Hepatocyte (in vitro differentiated cells): ENCODE results near the gene TMEM250. TPM values are rescaled to one million over a fixed set of nuclear protein-coding genes. Genes with fewer than 3 reads are reported as not detected.

Experiments used
- DNase-seq: peaks from one replicate; pipeline ENCODE4 v3.0.0-alpha.2; 2016; ENCODE audit warnings: low spot score
- H2AFZ ChIP-seq: fragments of 200-600 bp; sonication (generic); 2 replicates; pipeline ENCODE4 v1.6.0; 2016; ENCODE audit warnings: antibody characterized with exemption, mild to moderate bottlenecking
- H3K27ac ChIP-seq: fragments of 200-600 bp; sonication (generic); 2 replicates; pipeline ENCODE4 v1.5.1; 2016; ENCODE audit warnings: mild to moderate bottlenecking
- H3K27me3 ChIP-seq: fragments of 200-600 bp; sonication (generic); 2 replicates; pipeline ENCODE4 v1.6.1; 2016
- H3K36me3 ChIP-seq: fragments of 200-600 bp; sonication (generic); replicated peaks from 2 replicates; pipeline ENCODE4 v1.5.1; 2016; ENCODE audit warnings: low read depth; ENCODE audit not compliant: insufficient read depth
- H3K4me1 ChIP-seq: fragments of 200-600 bp; sonication (generic); 2 replicates; pipeline ENCODE4 v1.5.1; 2016; ENCODE audit warnings: mild to moderate bottlenecking, moderate library complexity; ENCODE audit not compliant: insufficient read depth
- H3K4me2 ChIP-seq: fragments of 200-600 bp; sonication (generic); 2 replicates; pipeline ENCODE4 v1.6.0; 2016
- H3K4me3 ChIP-seq: fragments of 200-600 bp; sonication (generic); 2 replicates; pipeline ENCODE4 v1.5.1; 2016; ENCODE audit warnings: mild to moderate bottlenecking
- H3K79me2 ChIP-seq: fragments of 200-600 bp; sonication (generic); 2 replicates; pipeline ENCODE4 v1.6.0; 2017; ENCODE audit warnings: mild to moderate bottlenecking
- H3K9me2 ChIP-seq: fragments of 200-600 bp; sonication (generic); replicated peaks from 2 replicates; pipeline ENCODE4 v1.6.0; 2017; ENCODE audit warnings: mild to moderate bottlenecking; ENCODE audit not compliant: insufficient read depth
- H3K9me3 ChIP-seq: fragments of 200-600 bp; sonication (generic); 2 replicates; pipeline ENCODE4 v1.5.1; 2016; ENCODE audit warnings: low read depth, mild to moderate bottlenecking
- H4K20me1 ChIP-seq: fragments of 200-600 bp; sonication (generic); 2 replicates; pipeline ENCODE4 v1.6.0; 2016; ENCODE audit warnings: mild to moderate bottlenecking; ENCODE audit not compliant: insufficient read depth, poor library complexity, severe bottlenecking
- CTCF ChIP-seq: fragments of 200-600 bp; sonication (generic); IDR thresholded peaks from 2 replicates; pipeline ENCODE4 v1.5.1; 2016; ENCODE audit warnings: antibody characterized with exemption, mild to moderate bottlenecking; ENCODE audit not compliant: poor library complexity
- EZH2 ChIP-seq: fragments of 200-600 bp; sonication (generic); IDR thresholded peaks from 2 replicates; pipeline ENCODE4 v1.6.1; 2016; ENCODE audit warnings: antibody characterized with exemption, mild to moderate bottlenecking, borderline replicate concordance
- EZH2phosphoT487 ChIP-seq: fragments of 200-600 bp; sonication (generic); IDR thresholded peaks from one replicate; pipeline ENCODE4 v1.6.1; 2018; ENCODE audit warnings: antibody characterized with exemption, mild to moderate bottlenecking, low read depth, moderate library complexity; ENCODE audit not compliant: unreplicated experiment, severe bottlenecking
- WGBS: methylation state at CpG from one replicate; pipeline ENCODE4 v1.1.6; 2016; ENCODE audit warnings: low lambda C conversion rate; ENCODE audit errors: missing lambda C conversion rate; 5-methylcytosine and 5-hydroxymethylcytosine counted together
- polyA plus RNA-seq: library from polyadenylated mRNA; unstranded; fragments of >200 nt; fragmentation: Nextera tagmentation; extraction: Ambion mirVana; gene quantifications from 2 replicates; pipeline ENCODE4 v1.2.1, GENCODE V29; 2016
- total RNA-seq: library from RNA; depleted of rRNA; stranded (reverse); fragments of >200 nt; gene quantifications from 2 replicates; pipeline ENCODE4 v1.2.3, GENCODE V29; 2014

TMEM250 gene
- total and polyA plus RNA-seq, 2 experiments from 2014 or later: 37.8 to 47.6 TPM

- Histone ChIP-seq H2AFZ (no peak overlapping the region), H3K27ac (no peak overlapping the region), H3K4me1 (peaks cover 24% of the 10 kb centered on the region), H3K9me3 (no peaks in the 10 kb centered on the region), H3K27me3 (no peaks in the 10 kb centered on the region), H3K9me2 (no peaks in the 10 kb centered on the region), H3K36me3 (no peaks in the 10 kb centered on the region), H4K20me1 (no peaks in the 10 kb centered on the region), H3K4me2 (no peak overlapping the region), H3K4me3 (no peak overlapping the region), H3K79me2 (peaks cover 40% of the 10 kb centered on the region)
- DNase-seq: no peak
- TF ChIP-seq CTCF: no peak
- TF ChIP-seq EZH2: no peak
- TF ChIP-seq EZH2phosphoT487: no peak
- WGBS: 99% methylated on average over 13 of the region's 13 CpGs
Observed at GRCh38 chr9:136115206-136115605, 3.5 kb downstream of the TMEM250 start.

DNA sequence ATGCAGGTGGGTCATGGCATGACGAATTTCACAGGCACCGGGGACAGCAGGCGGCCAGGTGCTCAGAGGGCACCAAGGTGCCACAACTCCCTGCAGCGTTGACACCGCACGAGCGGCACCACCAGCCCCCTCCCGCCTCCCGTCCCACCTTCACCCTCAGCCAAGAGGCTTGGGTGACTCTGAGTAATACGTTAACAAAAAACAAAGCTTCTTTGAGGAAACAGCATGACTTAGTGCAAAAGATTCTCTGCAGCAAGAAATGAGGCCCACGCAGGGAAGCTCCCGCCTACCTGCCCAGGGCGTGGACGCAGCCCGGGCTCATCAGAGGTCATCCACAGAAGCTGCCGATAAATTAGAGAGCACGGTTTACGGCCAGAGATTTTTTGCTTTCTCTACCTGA lies 4.1 kb downstream of the TMEM250 start:
- Histone ChIP-seq H3K9me3 (no peaks in the 10 kb centered on the region), H3K36me3 (no peaks in the 10 kb centered on the region), H3K79me2 (peaks cover 40% of the 10 kb centered on the region), H2AFZ (no peak overlapping the region), H3K27ac (no peak overlapping the region), H3K27me3 (no peaks in the 10 kb centered on the region), H3K9me2 (no peaks in the 10 kb centered on the region), H4K20me1 (no peaks in the 10 kb centered on the region), H3K4me2 (no peak overlapping the region), H3K4me1 (peaks cover 23% of the 10 kb centered on the region), H3K4me3 (no peak overlapping the region)
- DNase-seq: no peak
- 96% methylated on average over 18 of the region's 18 CpGs for WGBS
- no peak for TF ChIP-seq CTCF
- no peak for TF ChIP-seq EZH2

DNA sequence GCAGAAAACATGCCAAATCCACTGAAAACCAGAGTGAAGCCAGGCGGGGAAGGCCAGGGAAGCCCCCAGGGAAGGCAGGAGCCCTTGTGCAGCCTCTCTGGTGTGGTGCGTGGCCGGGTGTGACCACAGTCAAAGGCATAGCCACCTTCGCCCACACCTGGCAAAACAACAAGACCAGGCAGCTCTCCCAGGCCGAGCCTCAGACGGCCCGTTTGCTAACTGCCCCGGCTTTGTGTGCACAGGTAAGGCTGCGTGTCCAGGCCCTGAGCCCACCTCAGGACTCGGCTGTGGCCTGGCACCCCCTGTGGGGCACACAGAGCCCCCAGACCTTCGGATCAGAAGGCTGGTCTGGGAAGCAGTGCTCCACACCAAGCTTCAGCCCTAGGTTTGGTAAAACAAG lies 6.1 kb downstream of the TMEM250 start:
- no peaks in the 10 kb centered on the region for H3K27me3 ChIP-seq
- H3K27ac ChIP-seq: no peak overlapping the region
- H4K20me1 ChIP-seq: no peaks in the 10 kb centered on the region
- no peak overlapping the region for H3K4me2 ChIP-seq
- no peaks in the 10 kb centered on the region for H3K36me3 ChIP-seq
- H3K4me3 ChIP-seq: no peak overlapping the region
- no peak for DNase-seq
- no peaks in the 10 kb centered on the region for H3K9me2 ChIP-seq
- H3K9me3 ChIP-seq: no peaks in the 10 kb centered on the region
- peaks cover 34% of the 10 kb centered on the region for H3K79me2 ChIP-seq
- WGBS: 94% methylated on average over 11 of the region's 11 CpGs
- peaks cover 26% of the 10 kb centered on the region for H3K4me1 ChIP-seq
- TF ChIP-seq EZH2 (no peak), EZH2phosphoT487 (no peak), CTCF (no peak)
- H2AFZ ChIP-seq: no peak overlapping the region

DNA sequence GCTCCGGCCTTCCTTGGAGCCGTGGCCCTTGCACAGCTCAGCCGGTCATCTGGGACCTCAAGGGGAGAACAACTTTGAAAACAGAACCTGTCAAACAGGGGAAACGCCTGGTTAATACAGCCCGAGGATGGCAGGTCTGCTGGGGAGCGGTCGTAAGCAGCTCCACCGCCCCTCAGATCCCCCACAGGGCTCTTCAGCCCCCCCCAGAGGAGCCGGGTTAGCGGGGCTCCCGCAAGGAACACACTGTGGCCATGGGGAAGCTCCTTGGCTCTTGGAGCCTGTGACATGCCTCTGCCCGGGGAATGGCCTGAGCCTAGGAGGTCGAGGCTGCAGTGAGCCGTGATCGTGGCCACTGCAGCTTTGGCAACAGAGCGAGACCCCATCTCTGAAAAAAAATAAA lies 6.8 kb downstream of the TMEM250 start:
- Histone ChIP-seq H3K9me2 (no peaks in the 10 kb centered on the region), H3K9me3 (no peaks in the 10 kb centered on the region), H3K4me1 (peaks cover 21% of the 10 kb centered on the region), H4K20me1 (no peaks in the 10 kb centered on the region), H3K4me3 (no peak overlapping the region), H2AFZ (no peak overlapping the region), H3K79me2 (peaks cover 27% of the 10 kb centered on the region), H3K4me2 (no peak overlapping the region), H3K36me3 (no peaks in the 10 kb centered on the region), H3K27ac (no peak overlapping the region), H3K27me3 (no peaks in the 10 kb centered on the region)
- no peak for DNase-seq
- 75% methylated on average over 16 of the region's 16 CpGs for WGBS
- TF ChIP-seq EZH2: no peak
- TF ChIP-seq EZH2phosphoT487: no peak
- no peak for TF ChIP-seq CTCF
